Thymus (tissue), 11 donors: Measurements from ENCODE around the gene KMT2B. TPM values are rescaled to one million over a fixed set of nuclear protein-coding genes. Genes with fewer than 3 reads are reported as not detected.

Experiments used
- DNase-seq, 9 donors: peaks; one replicate each; pipeline ENCODE4 v3.0.0-alpha.2; 2013; ENCODE audit warnings: low spot score in 9 of 9, low read depth in 6 of 9, missing footprints in 1 of 9
- H3K27ac ChIP-seq, 2 donors: one replicate each; pipeline ENCODE4 v1.5.1; 2013; ENCODE audit warnings: control low read depth in 1 of 2, low read depth in 1 of 2, low read length in 1 of 2, mild to moderate bottlenecking in 1 of 2, moderate library complexity in 1 of 2
- H3K27me3 ChIP-seq, 2 donors: one replicate each; pipeline ENCODE4 v1.5.1; 2013; ENCODE audit warnings: low read length in 1 of 2; ENCODE audit not compliant: control insufficient read depth in 2 of 2, insufficient read depth in 1 of 2
- H3K36me3 ChIP-seq, 2 donors: one replicate each; pipeline ENCODE4 v1.5.1; 2013; ENCODE audit warnings: low read length in 1 of 2, mild to moderate bottlenecking in 1 of 2, moderate library complexity in 1 of 2; ENCODE audit not compliant: control insufficient read depth in 2 of 2, insufficient read depth in 2 of 2
- H3K4me1 ChIP-seq, 2 donors: one replicate each; pipeline ENCODE4 v1.5.1; 2013; ENCODE audit warnings: low read length in 2 of 2; ENCODE audit not compliant: control insufficient read depth in 2 of 2, insufficient read depth in 2 of 2
- H3K4me3 ChIP-seq, 2 donors: one replicate each; pipeline ENCODE4 v1.5.1; 2013; ENCODE audit warnings: low read length in 2 of 2, control low read depth in 1 of 2, mild to moderate bottlenecking in 1 of 2
- H3K9me3 ChIP-seq, 2 donors: one replicate each; pipeline ENCODE4 v1.5.1; 2013; ENCODE audit warnings: low read length in 1 of 2, mild to moderate bottlenecking in 1 of 2; ENCODE audit not compliant: control insufficient read depth in 2 of 2, insufficient read depth in 1 of 2
- WGBS: extraction: QIAGEN DNeasy Blood & Tissue Kit; methylation state at CpG from one replicate; pipeline ENCODE4 v1.1.7; 2013; 5-methylcytosine and 5-hydroxymethylcytosine counted together
- polyA plus RNA-seq: library from polyadenylated mRNA; stranded (reverse); fragments of 200-250 nt; gene quantifications from one replicate; pipeline ENCODE4 v1.2.3, GENCODE V29; 2013
- total RNA-seq: library from RNA; stranded (reverse); fragments of 120-200 nt; gene quantifications from one replicate; pipeline ENCODE4 v1.2.4, GENCODE V29; 2013
- donor health status: healthy.

The KMT2B gene
- total and polyA plus RNA-seq, 2 donors = 5.2 to 39.0 TPM

DNA sequence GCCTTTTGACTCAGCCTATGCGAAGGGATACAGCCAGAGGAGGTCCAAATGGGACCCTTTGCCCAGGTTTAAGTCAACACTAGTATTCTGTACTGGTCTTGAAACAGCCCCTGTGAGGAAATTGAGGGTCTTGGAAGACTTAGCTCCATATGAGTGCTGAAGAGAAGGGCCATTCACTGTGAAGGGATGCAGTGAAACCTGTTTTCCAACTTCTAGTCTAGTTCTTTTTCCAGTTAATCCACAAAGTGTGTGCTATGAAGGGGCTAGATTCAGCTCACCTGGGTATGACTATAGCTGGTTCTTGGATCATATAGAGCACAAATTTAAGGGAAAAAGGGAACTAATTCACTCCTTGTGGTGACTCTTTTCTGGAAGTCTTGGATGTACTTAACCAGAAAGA is 9.4 kb upstream of the KMT2B start:
- no peak overlapping the region for H3K27ac ChIP-seq
- 96% methylated on average over 1 of the region's 1 CpG for WGBS
- no peak overlapping the region for H3K4me3 ChIP-seq
- H3K4me1 ChIP-seq = peaks cover 0 to 5% of the 10 kb centered on the region in 2 donors
- no peaks in the 10 kb centered on the region for H3K36me3 ChIP-seq
- H3K9me3 ChIP-seq = no peaks in the 10 kb centered on the region
- H3K27me3 ChIP-seq = peaks cover 2 to 19% of the 10 kb centered on the region in 2 donors
- no peak for DNase-seq

DNA sequence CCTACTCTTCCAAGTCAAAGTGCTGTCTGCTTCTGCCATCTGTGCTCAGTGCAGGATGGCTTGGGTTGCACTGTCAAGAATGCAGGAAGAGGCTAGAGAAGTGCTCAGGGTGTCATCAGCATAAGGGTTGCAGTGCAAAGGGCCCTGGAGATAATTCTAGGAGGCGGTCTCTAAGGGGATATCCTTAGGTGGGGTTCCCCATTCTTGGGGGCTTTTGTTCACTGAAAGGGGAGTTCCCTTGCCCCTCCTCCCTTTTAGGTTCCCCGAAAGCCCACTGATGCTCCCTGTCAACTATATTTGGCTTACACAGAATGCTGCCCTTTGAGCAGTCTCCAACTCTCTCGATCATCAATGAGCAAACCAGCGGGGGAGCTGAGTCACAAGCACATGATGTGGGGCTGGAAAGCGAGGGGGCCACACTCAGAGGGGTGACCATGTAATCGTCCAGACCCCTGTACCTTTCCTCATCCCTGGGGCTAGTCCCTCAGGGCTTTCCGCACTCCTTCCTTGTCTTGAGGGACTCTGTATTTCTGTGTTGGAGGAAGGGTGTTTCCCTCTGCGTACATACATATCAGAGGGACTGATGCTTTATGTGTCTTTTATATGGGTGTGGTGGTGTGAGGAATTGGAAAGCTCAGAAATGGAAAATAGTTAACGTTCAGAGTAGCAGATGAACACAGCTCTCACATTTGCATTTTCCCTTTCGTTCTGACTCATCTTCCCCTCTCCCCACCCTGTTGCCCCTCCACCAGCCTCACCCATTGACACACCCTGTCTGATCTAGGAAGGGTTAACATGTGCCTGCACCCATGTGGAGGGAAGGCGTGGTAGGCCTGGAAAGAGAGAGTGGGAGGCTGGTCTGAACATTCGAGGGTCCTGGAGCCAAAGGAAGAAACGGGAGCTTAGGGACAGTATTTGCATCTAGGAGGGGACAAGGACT is 6.7 kb upstream of the KMT2B start:
- Histone ChIP-seq H3K4me1 (peaks cover 6 to 12% of the 10 kb centered on the region in 2 donors), H3K27ac (no peak overlapping the region), H3K4me3 (no peak overlapping the region), H3K9me3 (no peaks in the 10 kb centered on the region), H3K36me3 (no peaks in the 10 kb centered on the region), H3K27me3 (peaks cover 5 to 27% of the 10 kb centered on the region in 2 donors)
- DNase-seq = no peak
- 88% methylated on average over 13 of the region's 13 CpGs for WGBS

DNA sequence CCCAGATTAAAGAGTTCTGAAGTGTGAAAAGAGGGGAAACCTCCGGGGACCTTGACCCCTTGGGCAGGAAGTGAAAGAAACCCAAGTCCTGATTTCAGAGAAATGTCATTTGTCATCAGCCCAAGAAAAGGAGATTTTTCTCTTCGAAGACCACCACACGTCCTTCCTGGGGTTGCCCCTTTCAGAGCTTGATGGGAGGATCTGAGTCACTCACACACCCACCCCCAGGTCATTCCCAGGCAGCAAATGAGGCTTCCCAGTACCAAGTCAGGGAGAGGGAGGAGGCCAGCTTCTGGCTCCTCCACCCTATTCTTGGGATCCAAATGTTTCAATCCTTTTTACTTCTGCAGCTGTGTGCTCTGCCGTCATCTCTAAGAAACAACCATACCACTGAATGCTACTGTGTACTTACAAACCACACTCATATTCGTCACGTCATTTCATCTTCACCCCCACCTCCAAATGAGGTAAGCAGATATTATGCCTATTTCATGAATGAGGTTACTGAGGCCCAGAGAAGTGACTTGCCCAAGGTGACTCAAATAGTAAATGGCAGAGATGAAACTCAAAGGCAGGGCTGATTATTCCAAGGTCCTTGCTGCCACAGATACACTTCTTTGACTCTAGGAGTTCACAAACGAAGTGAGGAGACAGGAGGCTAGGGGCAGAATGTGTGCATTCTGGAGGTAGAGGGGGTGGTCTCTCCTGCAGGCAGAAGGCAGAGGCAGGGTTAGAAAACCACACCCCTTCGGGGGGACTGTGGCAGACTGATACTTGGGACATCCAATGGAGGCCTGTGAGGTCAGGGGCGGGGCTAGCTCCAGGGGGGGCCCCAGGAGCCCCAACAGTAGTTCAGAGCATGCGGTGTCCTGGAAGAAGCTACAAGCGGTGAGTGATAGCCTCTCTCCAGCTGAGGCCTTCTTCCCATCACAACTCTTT is 5.0 kb upstream of the KMT2B start:
- peaks cover 12 to 23% of the 10 kb centered on the region in 2 donors for H3K4me1 ChIP-seq
- H3K9me3 ChIP-seq = no peaks in the 10 kb centered on the region
- 87% methylated on average over 11 of the region's 11 CpGs for WGBS
- H3K27me3 ChIP-seq = peaks cover 9 to 39% of the 10 kb centered on the region in 2 donors
- H3K4me3 ChIP-seq = no peak overlapping the region
- H3K27ac ChIP-seq = no peak overlapping the region
- DNase-seq = no peak
- no peaks in the 10 kb centered on the region for H3K36me3 ChIP-seq

DNA sequence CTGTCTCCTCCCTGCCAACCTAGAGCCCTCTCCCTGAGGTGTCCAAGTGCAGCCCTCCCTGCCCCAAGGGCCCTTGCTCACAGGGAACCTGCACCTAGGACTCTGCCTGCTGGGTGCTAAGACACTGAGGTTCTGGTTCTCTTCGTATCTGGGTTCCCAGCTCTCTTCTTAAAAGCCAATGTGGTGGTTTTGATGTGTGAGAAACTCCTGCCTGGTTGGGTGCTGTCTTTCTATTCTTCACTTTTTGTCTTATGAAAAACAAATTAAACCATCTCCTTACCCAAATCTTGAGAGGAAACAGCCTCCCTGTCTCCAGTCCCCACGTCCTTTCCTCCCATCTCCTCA is 4.3 kb upstream of the KMT2B start:
- Histone ChIP-seq H3K27ac (no peak overlapping the region), H3K9me3 (no peaks in the 10 kb centered on the region), H3K4me3 (no peak overlapping the region), H3K4me1 (peaks cover 12 to 23% of the 10 kb centered on the region in 2 donors), H3K27me3 (peaks cover 9 to 39% of the 10 kb centered on the region in 2 donors), H3K36me3 (no peaks in the 10 kb centered on the region)
- no peak for DNase-seq
- WGBS = 57% methylated on average over 2 of the region's 2 CpGs

DNA sequence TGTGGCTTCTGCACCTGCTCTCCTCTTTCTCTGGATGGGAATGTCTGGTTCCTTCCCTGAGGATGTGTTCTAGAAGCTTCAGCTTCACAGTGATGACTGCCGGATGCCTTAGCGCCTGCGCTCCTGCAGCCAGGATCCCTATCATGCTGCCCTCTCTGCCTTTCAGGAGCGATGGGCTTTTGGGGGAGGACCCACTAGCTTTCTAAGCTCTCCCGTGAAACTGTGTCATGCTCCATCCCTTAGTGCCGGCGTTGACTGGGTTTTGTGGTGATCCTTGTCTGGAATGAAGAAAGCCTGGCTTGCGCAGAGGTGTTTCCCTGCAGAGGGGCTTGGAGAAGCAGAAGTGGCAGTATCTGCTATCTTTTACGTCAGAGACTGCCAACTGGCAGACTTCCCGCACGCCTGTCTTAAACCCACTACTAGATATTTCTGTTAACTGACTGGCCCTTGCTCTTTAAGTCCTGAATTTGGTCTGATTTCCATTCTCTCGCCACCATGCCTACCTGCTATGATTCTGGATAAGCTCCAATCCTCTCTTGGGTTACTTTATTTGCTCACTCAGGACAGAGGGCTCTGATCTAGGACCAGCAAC is 3.8 kb upstream of the KMT2B start:
- no peak overlapping the region for H3K4me3 ChIP-seq
- H3K9me3 ChIP-seq = no peaks in the 10 kb centered on the region
- peaks cover 15 to 28% of the 10 kb centered on the region in 2 donors for H3K4me1 ChIP-seq
- H3K27me3 ChIP-seq = peaks cover 9 to 39% of the 10 kb centered on the region in 2 donors
- WGBS = 95% methylated on average over 12 of the region's 12 CpGs
- H3K27ac ChIP-seq = no peak overlapping the region
- DNase-seq = no peak
- H3K36me3 ChIP-seq = no peaks in the 10 kb centered on the region

DNA sequence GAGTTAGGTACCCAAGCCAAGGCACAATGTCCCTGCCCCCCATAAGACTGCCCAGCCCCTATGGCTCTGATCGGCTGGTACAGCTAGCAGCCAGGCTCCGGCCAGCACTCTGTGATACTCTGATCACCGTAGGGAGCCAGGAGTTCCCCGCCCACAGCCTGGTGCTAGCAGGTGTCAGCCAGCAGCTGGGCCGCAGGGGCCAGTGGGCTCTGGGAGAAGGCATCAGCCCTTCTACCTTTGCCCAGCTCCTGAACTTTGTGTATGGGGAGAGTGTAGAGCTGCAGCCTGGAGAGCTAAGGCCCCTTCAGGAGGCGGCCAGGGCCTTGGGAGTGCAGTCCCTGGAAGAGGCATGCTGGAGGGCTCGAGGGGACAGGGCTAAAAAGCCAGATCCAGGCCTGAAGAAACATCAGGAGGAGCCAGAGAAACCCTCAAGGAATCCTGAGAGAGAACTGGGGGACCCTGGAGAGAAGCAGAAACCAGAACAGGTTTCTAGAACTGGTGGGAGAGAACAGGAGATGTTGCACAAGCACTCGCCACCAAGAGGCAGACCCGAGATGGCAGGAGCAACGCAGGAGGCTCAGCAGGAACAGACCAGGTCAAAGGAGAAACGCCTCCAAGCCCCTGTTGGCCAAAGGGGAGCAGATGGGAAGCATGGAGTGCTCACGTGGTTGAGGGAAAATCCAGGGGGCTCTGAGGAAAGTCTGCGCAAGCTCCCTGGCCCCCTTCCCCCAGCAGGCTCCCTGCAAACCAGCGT is 3.0 kb upstream of the KMT2B start:
- peaks cover 21 to 35% of the 10 kb centered on the region in 2 donors for H3K4me1 ChIP-seq
- no peak overlapping the region for H3K4me3 ChIP-seq
- peaks cover 2 to 5% of the 10 kb centered on the region in 2 donors for H3K36me3 ChIP-seq
- peak overlapping the region in 1 of 2 donors; percentile 15 for H3K27ac ChIP-seq
- no peak for DNase-seq
- peaks cover 9 to 39% of the 10 kb centered on the region in 2 donors for H3K27me3 ChIP-seq
- H3K9me3 ChIP-seq = no peaks in the 10 kb centered on the region
- 92% methylated on average over 14 of the region's 14 CpGs for WGBS

DNA sequence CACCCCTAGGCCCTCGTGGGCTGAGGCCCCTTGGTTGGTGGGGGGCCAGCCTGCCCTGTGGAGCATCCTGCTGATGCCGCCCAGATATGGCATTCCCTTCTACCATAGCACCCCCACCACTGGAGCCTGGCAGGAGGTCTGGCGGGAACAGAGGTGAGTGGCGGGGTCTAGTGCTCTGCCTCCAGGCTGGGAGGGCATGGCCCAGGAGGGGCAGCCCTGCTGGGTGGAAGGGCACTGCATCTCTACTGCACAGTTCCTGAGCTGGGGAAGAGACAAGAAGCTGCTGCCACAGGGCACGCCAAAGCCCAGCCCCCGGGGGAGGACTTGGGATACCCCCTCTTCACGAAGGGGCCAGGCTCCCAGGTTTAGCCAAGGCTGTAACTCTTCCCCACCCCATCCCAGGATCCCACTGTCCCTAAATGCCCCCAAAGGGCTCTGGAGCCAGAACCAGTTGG is 2.4 kb upstream of the KMT2B start:
- H3K9me3 ChIP-seq = no peaks in the 10 kb centered on the region
- H3K4me1 ChIP-seq = peaks cover 21 to 35% of the 10 kb centered on the region in 2 donors
- no peak for DNase-seq
- H3K4me3 ChIP-seq = no peak overlapping the region
- H3K27me3 ChIP-seq = peaks cover 9 to 39% of the 10 kb centered on the region in 2 donors
- peaks cover 7 to 11% of the 10 kb centered on the region in 2 donors for H3K36me3 ChIP-seq
- H3K27ac ChIP-seq = no peak overlapping the region
- 96% methylated on average over 7 of the region's 7 CpGs for WGBS
